ENCODE measurements around the gene KDM5C.

KDM5C gene

DNA sequence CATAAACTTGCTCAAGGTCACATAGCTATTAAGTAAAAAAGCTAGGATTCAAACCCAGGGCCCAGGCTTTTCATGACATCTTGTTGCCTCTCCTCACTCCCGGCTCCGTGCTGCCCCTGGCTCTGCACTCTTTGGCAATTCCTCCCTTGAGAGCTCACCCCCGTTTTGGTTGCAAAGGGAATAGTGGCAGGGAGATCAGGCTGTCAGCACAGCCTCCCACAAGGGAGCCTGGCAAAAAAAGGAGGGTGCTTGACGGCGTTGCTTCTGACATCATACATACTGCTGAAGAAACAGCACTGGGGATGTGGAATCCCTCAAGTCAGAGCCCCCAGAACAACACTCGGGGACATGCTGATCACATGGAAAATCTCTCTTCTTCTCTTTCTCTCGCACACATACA lies 35.8 kb upstream of the KDM5C start:
- Histone ChIP-seq H3K4me1 (ENCODE audit: control insufficient read depth in 1 of 2, insufficient read depth in 2 of 2, low read length in 2 of 2) (no peaks in the 10 kb centered on the region), H3K4me3 (ENCODE audit: low read depth in 1 of 2, low read length in 2 of 2) (no peak overlapping the region), H3K36me3 (ENCODE audit: control insufficient read depth in 1 of 2, insufficient read depth in 2 of 2, low read length in 2 of 2) (no peaks in the 10 kb centered on the region), H3K27me3 (ENCODE audit: low read depth, low read length) (no peaks in the 10 kb centered on the region), H3K9me3 (ENCODE audit: control insufficient read depth in 1 of 2, low read length in 2 of 2) (no peaks in the 10 kb centered on the region), H3K27ac (ENCODE audit: low read length) (no peak overlapping the region)

DNA sequence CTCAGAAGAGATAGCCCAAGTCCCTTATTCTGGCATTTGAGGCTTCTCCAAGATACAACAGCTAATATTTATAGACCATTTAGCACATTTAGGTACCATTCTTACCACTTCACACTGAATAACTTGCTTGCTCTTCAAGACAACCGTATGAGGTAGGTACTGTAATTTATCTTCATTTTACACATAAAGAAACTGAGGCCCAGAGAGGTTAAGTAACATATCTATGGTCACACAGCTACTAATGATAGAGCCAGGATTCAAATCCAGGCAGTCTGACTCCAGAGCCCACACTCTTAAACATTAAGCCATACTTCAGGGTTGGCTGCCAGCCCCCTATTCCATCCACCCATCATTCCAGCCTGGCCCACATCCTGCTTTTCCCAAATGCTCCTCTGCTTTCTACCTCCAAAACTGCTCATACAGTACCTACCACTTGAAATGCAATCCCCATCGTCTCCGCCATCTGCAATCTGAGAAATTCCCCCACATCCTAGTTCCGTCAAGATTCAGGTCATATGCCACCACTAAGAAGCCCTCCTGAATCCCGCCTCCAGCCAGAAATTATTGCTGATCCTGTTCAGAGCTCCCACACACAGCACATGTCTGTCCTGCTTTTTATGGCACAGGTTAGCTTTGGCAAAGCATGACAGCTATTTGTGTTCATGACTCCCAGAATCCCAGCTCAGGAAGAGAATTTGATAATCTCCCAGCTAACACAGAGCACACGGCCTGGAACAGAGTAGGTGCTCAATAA lies 32.8 kb upstream of the KDM5C start:
- Histone ChIP-seq H3K27me3 (ENCODE audit: low read depth, low read length) (no peaks in the 10 kb centered on the region), H3K4me3 (ENCODE audit: low read depth in 1 of 2, low read length in 2 of 2) (no peak overlapping the region), H3K9me3 (ENCODE audit: control insufficient read depth in 1 of 2, low read length in 2 of 2) (no peaks in the 10 kb centered on the region), H3K36me3 (ENCODE audit: control insufficient read depth in 1 of 2, insufficient read depth in 2 of 2, low read length in 2 of 2) (peaks cover 0 to 3% of the 10 kb centered on the region in 2 donors), H3K27ac (ENCODE audit: low read length) (no peak overlapping the region), H3K4me1 (ENCODE audit: control insufficient read depth in 1 of 2, insufficient read depth in 2 of 2, low read length in 2 of 2) (no peaks in the 10 kb centered on the region)

DNA sequence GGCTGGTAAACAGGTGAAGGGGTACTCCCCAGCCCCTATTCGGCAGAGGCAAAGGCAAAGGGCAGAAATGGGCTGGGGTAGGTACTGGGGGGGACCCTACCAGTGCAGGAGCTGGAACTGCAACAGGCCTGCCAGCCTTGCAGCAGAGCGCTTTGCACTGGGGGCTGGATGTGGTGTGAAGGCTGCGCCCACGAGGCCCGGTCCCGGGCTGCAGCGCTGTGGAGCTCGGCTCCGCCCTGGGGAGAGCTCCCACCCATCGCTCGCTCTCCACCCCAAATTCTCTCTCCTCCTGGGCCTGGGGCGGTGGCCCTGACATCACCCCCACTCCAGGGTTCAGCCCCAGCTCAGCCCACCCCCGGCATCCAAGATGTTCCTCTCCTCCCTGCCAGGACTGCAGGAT lies 32.2 kb upstream of the KDM5C start:
- no peaks in the 10 kb centered on the region for H3K4me1 ChIP-seq (ENCODE audit: control insufficient read depth in 1 of 2, insufficient read depth in 2 of 2, low read length in 2 of 2)
- no peak overlapping the region for H3K27ac ChIP-seq (ENCODE audit: low read length)
- H3K27me3 ChIP-seq (ENCODE audit: low read depth, low read length) = no peaks in the 10 kb centered on the region
- H3K4me3 ChIP-seq (ENCODE audit: low read depth in 1 of 2, low read length in 2 of 2) = no peak overlapping the region
- H3K36me3 ChIP-seq (ENCODE audit: control insufficient read depth in 1 of 2, insufficient read depth in 2 of 2, low read length in 2 of 2) = peaks cover 0 to 3% of the 10 kb centered on the region in 2 donors
- no peaks in the 10 kb centered on the region for H3K9me3 ChIP-seq (ENCODE audit: control insufficient read depth in 1 of 2, low read length in 2 of 2)

DNA sequence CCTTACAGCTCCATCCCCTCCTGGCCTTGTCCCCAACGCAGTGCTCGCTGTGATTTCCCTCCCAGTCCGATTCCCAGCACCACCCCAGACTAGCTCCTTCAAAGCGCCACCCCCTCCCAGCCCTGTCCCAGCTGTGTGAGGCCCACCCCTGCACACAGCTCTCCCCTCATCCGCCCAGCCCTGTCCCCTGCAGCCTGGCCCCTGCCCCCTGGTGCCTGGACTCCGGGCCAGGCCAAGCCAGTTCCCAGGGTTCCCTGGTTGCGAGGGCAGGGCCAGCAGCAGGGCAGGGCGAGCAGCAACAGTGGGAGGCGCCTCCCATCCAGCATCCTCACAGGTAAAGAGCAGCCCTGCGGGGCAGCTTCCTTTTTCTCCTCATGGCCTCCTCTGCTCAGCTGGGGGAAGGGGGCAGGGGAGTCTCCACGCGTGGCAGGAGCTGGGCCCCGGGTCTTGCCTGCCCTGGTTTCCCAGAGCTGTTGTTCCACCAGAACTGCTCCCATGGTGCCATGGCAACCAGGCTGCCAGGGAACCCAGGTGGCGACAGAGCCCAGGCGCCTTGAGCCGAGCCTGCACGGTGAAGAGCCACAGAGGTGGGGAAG lies 31.5 kb upstream of the KDM5C start:
- Histone ChIP-seq H3K27me3 (ENCODE audit: low read depth, low read length) (no peaks in the 10 kb centered on the region), H3K4me3 (ENCODE audit: low read depth in 1 of 2, low read length in 2 of 2) (no peak overlapping the region)

DNA sequence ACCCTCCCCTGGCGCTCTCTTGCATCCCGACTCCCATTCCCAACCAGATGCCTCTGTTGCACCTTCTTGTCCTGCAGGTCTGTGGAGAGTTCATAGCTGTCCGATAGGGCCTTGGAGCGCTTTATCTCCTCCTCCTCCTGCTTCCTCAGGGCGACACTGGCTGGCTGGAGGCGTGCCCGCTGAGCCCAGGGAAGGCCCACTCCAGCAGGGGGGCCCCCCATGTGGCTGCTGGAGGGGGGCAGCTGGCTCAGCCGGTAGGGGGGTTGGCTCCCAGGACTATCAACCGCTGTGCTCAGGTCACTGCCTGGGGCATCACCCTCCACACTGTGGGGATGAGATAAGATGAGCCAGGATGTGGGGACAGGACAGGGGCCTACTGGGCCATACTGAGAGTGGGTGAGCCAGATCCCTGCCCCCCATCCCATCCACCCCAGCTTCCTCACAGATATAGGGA lies 30.8 kb upstream of the KDM5C start:
- Histone ChIP-seq H3K36me3 (ENCODE audit: control insufficient read depth in 1 of 2, insufficient read depth in 2 of 2, low read length in 2 of 2) (peaks cover 3% of the 10 kb centered on the region in 2 donors), H3K4me1 (ENCODE audit: control insufficient read depth in 1 of 2, insufficient read depth in 2 of 2, low read length in 2 of 2) (no peaks in the 10 kb centered on the region), H3K4me3 (ENCODE audit: low read depth in 1 of 2, low read length in 2 of 2) (no peak overlapping the region), H3K9me3 (ENCODE audit: control insufficient read depth in 1 of 2, low read length in 2 of 2) (no peaks in the 10 kb centered on the region), H3K27me3 (ENCODE audit: low read depth, low read length) (no peaks in the 10 kb centered on the region), H3K27ac (ENCODE audit: low read length) (no peak overlapping the region)

More for the DNA sequence above, 31.5 kb upstream of the KDM5C start:
- Histone ChIP-seq H3K27ac (ENCODE audit: low read length) (no peak overlapping the region), H3K4me1 (ENCODE audit: control insufficient read depth in 1 of 2, insufficient read depth in 2 of 2, low read length in 2 of 2) (no peaks in the 10 kb centered on the region), H3K36me3 (ENCODE audit: control insufficient read depth in 1 of 2, insufficient read depth in 2 of 2, low read length in 2 of 2) (peaks cover 0 to 3% of the 10 kb centered on the region in 2 donors), H3K9me3 (ENCODE audit: control insufficient read depth in 1 of 2, low read length in 2 of 2) (no peaks in the 10 kb centered on the region)

DNA sequence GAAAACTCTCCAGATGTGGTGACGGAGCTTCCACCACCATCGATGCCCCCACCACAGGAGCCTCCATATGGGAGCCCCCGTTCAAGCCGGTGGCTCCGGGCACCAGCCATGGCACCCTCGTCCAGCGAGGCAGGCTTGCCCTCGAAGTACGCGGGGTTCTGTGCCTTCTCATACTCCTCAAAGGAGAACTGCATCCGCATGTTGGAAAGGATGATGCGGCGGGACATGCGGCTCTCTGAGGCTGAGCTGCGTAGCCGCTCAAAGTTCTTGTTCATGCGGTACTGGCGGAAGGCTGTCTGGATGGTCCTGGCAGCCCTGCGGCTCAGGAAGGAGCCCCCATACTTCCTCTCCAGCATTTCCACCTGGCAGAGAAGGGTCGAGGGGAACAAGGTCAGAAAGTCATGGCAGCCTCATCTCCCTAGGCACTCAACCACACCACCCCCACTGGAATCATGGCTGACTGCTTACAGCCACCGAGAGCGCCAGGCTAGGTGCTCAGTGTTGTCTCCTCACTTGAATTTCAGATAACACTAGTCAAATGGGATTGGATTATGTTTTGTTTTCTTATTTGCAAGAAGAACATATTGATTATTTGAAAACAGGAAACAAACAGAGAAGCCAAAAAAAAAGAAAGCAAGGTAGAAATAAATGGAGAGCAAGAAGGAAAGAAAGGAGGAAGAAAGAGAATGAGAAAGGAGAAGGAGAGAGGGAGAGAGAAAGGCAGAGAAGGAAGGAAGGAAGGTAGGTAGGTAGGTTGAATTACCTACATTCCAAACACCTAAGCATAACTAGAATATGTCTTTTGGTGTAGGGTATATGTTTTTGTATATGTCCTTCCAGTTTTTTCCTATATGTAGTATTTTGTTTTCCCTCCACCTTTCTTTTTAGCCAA lies 29.8 kb upstream of the KDM5C start:
- Histone ChIP-seq H3K9me3 (ENCODE audit: control insufficient read depth in 1 of 2, low read length in 2 of 2) (no peaks in the 10 kb centered on the region), H3K4me1 (ENCODE audit: control insufficient read depth in 1 of 2, insufficient read depth in 2 of 2, low read length in 2 of 2) (no peaks in the 10 kb centered on the region), H3K27ac (ENCODE audit: low read length) (no peak overlapping the region), H3K36me3 (ENCODE audit: control insufficient read depth in 1 of 2, insufficient read depth in 2 of 2, low read length in 2 of 2) (peaks cover 3 to 12% of the 10 kb centered on the region in 2 donors), H3K27me3 (ENCODE audit: low read depth, low read length) (no peaks in the 10 kb centered on the region), H3K4me3 (ENCODE audit: low read depth in 1 of 2, low read length in 2 of 2) (no peak overlapping the region)

DNA sequence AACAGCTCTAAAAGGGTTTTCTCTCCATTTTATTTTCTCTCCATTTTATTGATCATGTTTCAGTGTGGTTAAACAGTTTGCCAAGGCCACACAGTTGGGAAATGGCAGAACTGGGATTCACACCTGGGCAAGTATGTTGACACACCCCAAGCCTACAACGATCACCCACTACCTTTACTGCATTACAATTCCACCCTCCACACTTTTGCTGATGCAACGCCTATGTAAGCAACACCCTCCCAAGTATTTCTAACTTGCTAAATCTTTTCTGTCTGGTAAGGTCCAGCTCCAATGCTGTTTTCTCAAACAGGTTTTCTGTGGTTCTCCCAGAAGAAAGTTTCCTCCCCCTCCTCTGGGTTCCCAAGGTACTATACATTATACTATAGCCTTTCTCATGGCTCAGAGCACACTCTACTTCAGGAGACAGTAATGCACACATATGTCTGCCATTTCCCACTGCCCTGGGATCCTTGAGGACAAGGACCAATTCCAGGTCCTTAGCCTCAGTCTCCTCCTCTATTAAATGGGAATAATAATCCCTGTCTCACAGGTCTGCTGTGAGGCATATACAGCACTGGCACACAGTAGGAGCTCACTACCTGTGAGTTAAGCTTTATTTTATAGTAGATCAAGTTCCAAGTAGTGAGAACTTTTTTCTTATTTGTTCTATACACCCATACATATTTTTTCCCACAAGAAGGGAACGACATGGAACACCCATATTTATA lies 28.4 kb upstream of the KDM5C start:
- H3K4me3 ChIP-seq (ENCODE audit: low read depth in 1 of 2, low read length in 2 of 2) = no peak overlapping the region
- no peaks in the 10 kb centered on the region for H3K9me3 ChIP-seq (ENCODE audit: control insufficient read depth in 1 of 2, low read length in 2 of 2)
- no peaks in the 10 kb centered on the region for H3K4me1 ChIP-seq (ENCODE audit: control insufficient read depth in 1 of 2, insufficient read depth in 2 of 2, low read length in 2 of 2)
- H3K27me3 ChIP-seq (ENCODE audit: low read depth, low read length) = no peaks in the 10 kb centered on the region
- H3K27ac ChIP-seq (ENCODE audit: low read length) = no peak overlapping the region
- H3K36me3 ChIP-seq (ENCODE audit: control insufficient read depth in 1 of 2, insufficient read depth in 2 of 2, low read length in 2 of 2) = peaks cover 3 to 19% of the 10 kb centered on the region in 2 donors

DNA sequence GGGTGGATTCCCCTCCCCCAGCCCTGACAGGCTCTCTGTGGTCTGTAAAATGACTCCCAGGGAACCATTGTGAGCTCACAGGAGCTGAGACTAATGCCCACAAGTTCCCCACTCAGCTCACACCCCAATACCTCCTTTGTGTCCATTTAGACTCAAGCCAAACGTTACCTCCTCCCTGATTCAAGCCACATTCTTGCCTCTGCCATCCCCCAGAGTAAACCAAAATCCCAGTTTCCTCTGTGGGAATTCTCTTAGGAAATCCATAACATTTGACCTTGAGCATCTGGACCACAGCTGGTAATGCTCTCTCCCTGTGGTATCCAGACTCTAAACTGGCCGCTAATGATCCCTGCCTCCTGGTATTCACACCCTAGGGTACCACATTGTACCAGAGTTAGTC lies 26.3 kb upstream of the KDM5C start:
- Histone ChIP-seq H3K9me3 (ENCODE audit: control insufficient read depth in 1 of 2, low read length in 2 of 2) (no peaks in the 10 kb centered on the region), H3K4me3 (ENCODE audit: low read depth in 1 of 2, low read length in 2 of 2) (no peak overlapping the region), H3K27ac (ENCODE audit: low read length) (no peak overlapping the region), H3K27me3 (ENCODE audit: low read depth, low read length) (no peaks in the 10 kb centered on the region), H3K36me3 (ENCODE audit: control insufficient read depth in 1 of 2, insufficient read depth in 2 of 2, low read length in 2 of 2) (peaks cover 8 to 34% of the 10 kb centered on the region in 2 donors), H3K4me1 (ENCODE audit: control insufficient read depth in 1 of 2, insufficient read depth in 2 of 2, low read length in 2 of 2) (no peaks in the 10 kb centered on the region)

DNA sequence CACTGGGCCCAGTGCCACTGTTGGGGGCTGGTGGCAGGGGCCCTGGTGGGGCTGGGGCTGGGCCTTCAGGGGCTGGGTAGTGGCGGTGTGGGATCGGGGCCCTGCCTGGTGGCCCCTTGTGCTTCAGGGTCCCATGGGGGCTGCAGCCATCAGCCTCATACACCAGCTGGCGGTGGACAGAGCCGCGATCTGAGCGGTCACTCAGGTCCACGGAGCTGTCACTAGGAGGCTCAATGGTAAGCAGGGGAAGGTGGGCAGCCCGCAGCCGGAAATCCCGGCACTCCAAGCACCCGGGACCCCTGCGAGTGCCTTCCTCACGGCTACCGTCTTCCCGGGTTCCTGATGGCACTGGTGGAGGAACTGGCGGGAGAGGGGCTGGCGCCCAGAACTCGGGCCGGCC lies 25.5 kb upstream of the KDM5C start:
- Histone ChIP-seq H3K4me1 (ENCODE audit: control insufficient read depth in 1 of 2, insufficient read depth in 2 of 2, low read length in 2 of 2) (no peaks in the 10 kb centered on the region), H3K27ac (ENCODE audit: low read length) (no peak overlapping the region)

DNA sequence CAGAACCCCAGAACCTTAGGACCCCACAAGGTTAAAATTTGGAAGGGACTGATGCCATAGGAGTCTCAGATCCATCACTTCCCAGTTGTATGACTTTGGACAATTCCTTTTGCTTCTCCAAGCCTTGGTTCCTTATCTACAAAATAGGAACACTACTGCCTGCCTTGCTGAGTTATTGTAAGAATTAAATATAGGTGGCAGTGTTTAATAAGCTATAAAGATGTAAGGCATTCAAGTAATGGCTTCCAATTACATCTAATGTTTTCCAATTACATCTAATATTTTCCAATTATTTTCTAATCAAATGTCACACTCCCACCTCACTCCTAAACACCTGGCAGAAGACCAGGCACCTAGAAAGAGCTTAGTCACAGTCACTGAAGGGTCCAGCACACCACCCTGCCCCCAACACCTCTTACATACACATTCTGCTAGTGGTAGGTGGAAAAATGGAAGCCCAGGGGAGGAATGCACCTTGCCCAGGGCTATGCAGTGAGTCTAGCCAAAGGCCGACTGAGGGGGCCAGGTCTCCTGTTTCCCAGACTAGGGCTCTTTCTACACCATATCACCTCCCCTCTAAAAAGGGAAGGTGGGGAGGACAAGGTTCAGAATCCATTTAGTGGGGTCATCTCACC lies 24.5 kb upstream of the KDM5C start:
- Histone ChIP-seq H3K27me3 (ENCODE audit: low read depth, low read length) (no peaks in the 10 kb centered on the region), H3K27ac (ENCODE audit: low read length) (no peak overlapping the region), H3K9me3 (ENCODE audit: control insufficient read depth in 1 of 2, low read length in 2 of 2) (no peaks in the 10 kb centered on the region), H3K4me3 (ENCODE audit: low read depth in 1 of 2, low read length in 2 of 2) (no peak overlapping the region), H3K36me3 (ENCODE audit: control insufficient read depth in 1 of 2, insufficient read depth in 2 of 2, low read length in 2 of 2) (peaks cover 8 to 34% of the 10 kb centered on the region in 2 donors), H3K4me1 (ENCODE audit: control insufficient read depth in 1 of 2, insufficient read depth in 2 of 2, low read length in 2 of 2) (no peaks in the 10 kb centered on the region)

More for the DNA sequence above, 25.5 kb upstream of the KDM5C start:
- no peaks in the 10 kb centered on the region for H3K9me3 ChIP-seq (ENCODE audit: control insufficient read depth in 1 of 2, low read length in 2 of 2)
- no peaks in the 10 kb centered on the region for H3K27me3 ChIP-seq (ENCODE audit: low read depth, low read length)
- H3K36me3 ChIP-seq (ENCODE audit: control insufficient read depth in 1 of 2, insufficient read depth in 2 of 2, low read length in 2 of 2) = peaks cover 8 to 34% of the 10 kb centered on the region in 2 donors
- no peak overlapping the region for H3K4me3 ChIP-seq (ENCODE audit: low read depth in 1 of 2, low read length in 2 of 2)
